Measurements from ENCODE around the gene LNPEP. TPM values are rescaled to one million over a fixed set of nuclear protein-coding genes. Genes with fewer than 3 reads are reported as not detected.

Gene LNPEP
- total and polyA plus RNA-seq, 2 donors (not counting 1 experiment from before 2014, with no cell fraction given) = 10.5 to 92.9 TPM

- no peak overlapping the region for H3K4me3 Mint-ChIP-seq
- DNase-seq = no peak
- H3K4me1 Mint-ChIP-seq = peaks cover 18% of the 10 kb centered on the region
- Histone ChIP-seq H3K9me3 (ENCODE audit: control extremely low read depth in 1 of 3, control insufficient read depth in 2 of 3, insufficient read depth in 1 of 3, low read length in 2 of 3) (no peaks in the 10 kb centered on the region), H3K4me1 (ENCODE audit: control insufficient read depth in 2 of 2, insufficient read depth in 2 of 2, low read length in 2 of 2) (peaks cover 12 to 13% of the 10 kb centered on the region in 2 donors), H3K27me3 (replicated peaks in 1 of 4; ENCODE audit: control extremely low read depth in 1 of 4, control insufficient read depth in 3 of 4, insufficient read depth in 4 of 4, low read length in 3 of 4) (no peaks in the 10 kb centered on the region), H3K27ac (ENCODE audit: low read length in 2 of 2) (no peak overlapping the region), H3K4me3 (ENCODE audit: control extremely low read depth in 1 of 5, extremely low read depth in 1 of 5, insufficient read depth in 1 of 5, low read depth in 2 of 5, low read length in 4 of 5) (no peak overlapping the region), H2AFZ (ENCODE audit: insufficient read depth, low read depth, low read length, poor library complexity, severe bottlenecking) (no peak overlapping the region), H3K4me2 (replicated peaks; ENCODE audit: low read depth, low read length, poor library complexity, severe bottlenecking) (no peak overlapping the region), H4K20me1 (ENCODE audit: control insufficient read depth, insufficient read depth, low read length, poor library complexity, severe bottlenecking) (no peaks in the 10 kb centered on the region), H3K36me3 (replicated peaks in 1 of 2; ENCODE audit: control extremely low read depth in 1 of 2, control insufficient read depth in 1 of 2, extremely low read depth in 1 of 2, insufficient read depth in 2 of 2, low read length in 1 of 2) (peaks cover 12 to 77% of the 10 kb centered on the region in 2 experiments), H3K79me2 (ENCODE audit: control insufficient read depth, insufficient read depth, low read length) (peaks cover 20% of the 10 kb centered on the region), H3K9ac (ENCODE audit: low read length) (no peak overlapping the region)
- CTCF ChIA-PET = interaction anchor here (0.6 to 5.0 kb wide), 9 partner anchors 17 to 95 kb away, joined by 3 to 51 read pairs (median 3); partner anchors contain the start of gene ERAP2
- no CpG with 5 or more reads among the region's 1 CpG for WGBS (ENCODE audit: insufficient coverage)
- H3K27me3 Mint-ChIP-seq = no peaks in the 10 kb centered on the region
- H3K9me3 Mint-ChIP-seq (ENCODE audit: insufficient read depth) = no peaks in the 10 kb centered on the region
- no peak overlapping the region for H3K27ac Mint-ChIP-seq
- intact Hi-C loops (cut with micrococcal nuclease) = loop anchor here (1.0 kb wide), 1 partner anchor 33 kb away; no protein-coding TSS in a partner anchor
- POLR2A ChIA-PET = no interaction called here
- TF ChIP-seq EZH2 (IDR thresholded peaks at IDR 0.05; ENCODE audit: borderline replicate concordance, insufficient read depth, low read depth, low read length, poor library complexity, severe bottlenecking) = no peak
- TF ChIP-seq, protein P1, sequence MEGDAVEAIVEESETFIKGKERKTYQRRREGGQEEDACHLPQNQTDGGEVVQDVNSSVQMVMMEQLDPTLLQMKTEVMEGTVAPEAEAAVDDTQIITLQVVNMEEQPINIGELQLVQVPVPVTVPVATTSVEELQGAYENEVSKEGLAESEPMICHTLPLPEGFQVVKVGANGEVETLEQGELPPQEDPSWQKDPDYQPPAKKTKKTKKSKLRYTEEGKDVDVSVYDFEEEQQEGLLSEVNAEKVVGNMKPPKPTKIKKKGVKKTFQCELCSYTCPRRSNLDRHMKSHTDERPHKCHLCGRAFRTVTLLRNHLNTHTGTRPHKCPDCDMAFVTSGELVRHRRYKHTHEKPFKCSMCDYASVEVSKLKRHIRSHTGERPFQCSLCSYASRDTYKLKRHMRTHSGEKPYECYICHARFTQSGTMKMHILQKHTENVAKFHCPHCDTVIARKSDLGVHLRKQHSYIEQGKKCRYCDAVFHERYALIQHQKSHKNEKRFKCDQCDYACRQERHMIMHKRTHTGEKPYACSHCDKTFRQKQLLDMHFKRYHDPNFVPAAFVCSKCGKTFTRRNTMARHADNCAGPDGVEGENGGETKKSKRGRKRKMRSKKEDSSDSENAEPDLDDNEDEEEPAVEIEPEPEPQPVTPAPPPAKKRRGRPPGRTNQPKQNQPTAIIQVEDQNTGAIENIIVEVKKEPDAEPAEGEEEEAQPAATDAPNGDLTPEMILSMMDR (IDR thresholded peaks at IDR 0.05) = no peak
- ATAC-seq (ENCODE audit: low read depth) = no peak
Measured at GRCh38 chr5:96901841-96902240, 34.0 kb upstream of the LNPEP start.

DNA sequence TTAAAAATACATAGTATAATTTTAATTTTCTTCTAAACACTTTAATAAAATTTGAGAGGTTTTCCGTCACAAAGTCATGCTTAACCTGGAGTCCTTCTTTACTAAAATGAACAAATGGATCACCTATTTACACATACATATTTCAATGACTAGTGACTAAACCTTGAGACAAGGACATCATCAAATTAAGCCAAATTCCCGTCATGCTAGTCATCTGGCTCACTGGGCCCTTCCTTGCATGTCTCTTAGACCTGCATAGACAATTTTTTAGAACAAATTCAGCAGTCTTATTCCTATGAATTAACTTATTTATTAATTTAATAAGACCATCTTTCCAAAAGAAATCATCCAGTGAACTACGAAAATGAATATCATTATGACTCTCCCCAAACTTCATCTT, 33.0 kb upstream of the LNPEP start:
- no peak overlapping the region for H3K4me3 ChIP-seq (ENCODE audit: control extremely low read depth in 1 of 5, extremely low read depth in 1 of 5, insufficient read depth in 1 of 5, low read depth in 2 of 5, low read length in 4 of 5)
- H3K27me3 Mint-ChIP-seq = no peaks in the 10 kb centered on the region
- H3K9ac ChIP-seq (ENCODE audit: low read length) = no peak overlapping the region
- WGBS (ENCODE audit: insufficient coverage) = 100% methylated on average over 1 of the region's 3 CpGs
- H4K20me1 ChIP-seq (ENCODE audit: control insufficient read depth, insufficient read depth, low read length, poor library complexity, severe bottlenecking) = no peaks in the 10 kb centered on the region
- DNase-seq (no peak), ATAC-seq (ENCODE audit: low read depth) (no peak)
- peaks cover 10% of the 10 kb centered on the region for H3K4me1 Mint-ChIP-seq
- H3K9me3 ChIP-seq (ENCODE audit: control extremely low read depth in 1 of 3, control insufficient read depth in 2 of 3, insufficient read depth in 1 of 3, low read length in 2 of 3) = no peaks in the 10 kb centered on the region
- H3K79me2 ChIP-seq (ENCODE audit: control insufficient read depth, insufficient read depth, low read length) = peaks cover 18% of the 10 kb centered on the region
- H3K9me3 Mint-ChIP-seq (ENCODE audit: insufficient read depth) = no peaks in the 10 kb centered on the region
- H3K36me3 ChIP-seq (replicated peaks in 1 of 2; ENCODE audit: control extremely low read depth in 1 of 2, control insufficient read depth in 1 of 2, extremely low read depth in 1 of 2, insufficient read depth in 2 of 2, low read length in 1 of 2) = peaks cover 12 to 80% of the 10 kb centered on the region in 2 experiments
- intact Hi-C loops (cut with micrococcal nuclease) = no loop called here
- POLR2A ChIA-PET = no interaction called here
- H3K27me3 ChIP-seq (replicated peaks in 1 of 4; ENCODE audit: control extremely low read depth in 1 of 4, control insufficient read depth in 3 of 4, insufficient read depth in 4 of 4, low read length in 3 of 4) = no peaks in the 10 kb centered on the region
- H3K27ac ChIP-seq (ENCODE audit: low read length in 2 of 2) = no peak overlapping the region
- H3K27ac Mint-ChIP-seq = no peak overlapping the region
- no peak overlapping the region for H3K4me3 Mint-ChIP-seq
- H2AFZ ChIP-seq (ENCODE audit: insufficient read depth, low read depth, low read length, poor library complexity, severe bottlenecking) = no peak overlapping the region
- CTCF ChIA-PET = interaction anchor here (0.6 to 5.0 kb wide), 4 partner anchors 29 to 240 kb away, joined by 5 to 51 read pairs (median 6); partner anchors contain the start of gene LIX1
- H3K4me1 ChIP-seq (ENCODE audit: control insufficient read depth in 2 of 2, insufficient read depth in 2 of 2, low read length in 2 of 2) = peaks cover 3 to 6% of the 10 kb centered on the region in 2 donors
- TF ChIP-seq EZH2 (IDR thresholded peaks at IDR 0.05; ENCODE audit: borderline replicate concordance, insufficient read depth, low read depth, low read length, poor library complexity, severe bottlenecking) = no peak
- TF ChIP-seq, protein P1 (IDR thresholded peaks at IDR 0.05) = no peak
- no peak overlapping the region for H3K4me2 ChIP-seq (replicated peaks; ENCODE audit: low read depth, low read length, poor library complexity, severe bottlenecking)

Data from B cell (primary cell).